Medulla oblongata (tissue), 1 donor: ENCODE data around the gene FAM193B.

ENCODE experiments used
- DNase-seq: peaks from one replicate; pipeline ENCODE4 v3.0.0-alpha.2; 2015; ENCODE audit errors: extremely low spot score

Gene FAM193B

DNA sequence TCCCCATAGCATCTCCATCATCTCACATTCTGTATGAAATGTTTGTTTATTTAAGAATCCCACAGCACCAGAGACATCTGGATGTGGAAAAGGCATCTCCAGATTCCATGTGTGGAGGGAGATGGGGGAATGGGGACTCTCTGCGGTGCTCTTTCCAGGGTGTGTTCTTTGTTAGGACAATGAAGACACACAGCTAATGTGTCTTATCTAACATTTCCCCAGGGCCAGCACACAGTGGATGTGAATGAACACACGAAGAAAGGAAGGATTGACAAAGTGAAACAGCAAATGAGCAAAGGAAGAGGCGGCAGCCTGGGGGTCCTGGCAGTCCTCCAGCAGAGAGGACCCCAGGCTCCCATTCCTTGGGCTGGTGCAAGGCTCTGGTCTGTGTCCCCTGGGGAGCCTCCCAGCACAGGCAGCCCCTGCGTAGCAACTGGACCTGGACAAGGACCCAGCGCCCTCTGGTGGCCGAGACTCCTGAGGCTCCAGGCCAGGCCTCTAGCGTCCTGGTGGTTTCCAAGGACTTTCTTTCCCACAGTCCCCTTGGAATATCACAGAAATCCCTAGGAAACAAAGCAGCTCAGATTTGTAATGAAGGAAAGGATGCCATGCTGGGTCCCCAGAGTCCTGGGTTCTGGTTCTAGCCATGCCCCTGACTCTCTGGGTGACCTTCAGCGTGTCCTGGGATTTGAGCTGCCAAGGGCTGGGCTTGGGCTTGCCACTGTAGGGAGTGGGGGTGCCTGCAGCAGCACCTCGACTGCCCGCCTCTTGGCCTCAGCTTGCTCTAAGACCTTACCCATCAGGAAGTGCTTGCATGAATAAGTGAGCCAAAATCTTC lies 53.5 kb downstream of the FAM193B start:
- peak; percentile 86 for DNase-seq

DNA sequence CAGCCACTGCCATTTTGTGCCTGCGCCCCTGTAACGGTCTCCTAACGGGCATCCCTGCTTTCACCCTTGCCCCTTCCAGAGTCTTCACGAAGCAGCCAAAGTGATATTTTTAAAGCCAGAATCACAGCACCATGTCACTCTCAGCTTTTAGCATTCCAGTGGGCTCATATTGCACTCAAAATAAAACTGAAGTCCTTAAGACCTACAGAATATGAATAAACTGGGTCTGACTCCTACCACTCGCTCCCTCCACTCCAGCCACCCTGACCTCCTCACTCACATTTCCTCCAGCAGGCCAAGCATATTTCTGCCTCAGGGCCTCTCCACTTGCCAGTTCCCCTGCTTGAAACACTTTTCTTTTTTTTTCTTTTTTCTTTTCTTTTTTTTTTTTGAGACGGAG lies 54.5 kb downstream of the FAM193B start:
- DNase-seq: no peak

DNA sequence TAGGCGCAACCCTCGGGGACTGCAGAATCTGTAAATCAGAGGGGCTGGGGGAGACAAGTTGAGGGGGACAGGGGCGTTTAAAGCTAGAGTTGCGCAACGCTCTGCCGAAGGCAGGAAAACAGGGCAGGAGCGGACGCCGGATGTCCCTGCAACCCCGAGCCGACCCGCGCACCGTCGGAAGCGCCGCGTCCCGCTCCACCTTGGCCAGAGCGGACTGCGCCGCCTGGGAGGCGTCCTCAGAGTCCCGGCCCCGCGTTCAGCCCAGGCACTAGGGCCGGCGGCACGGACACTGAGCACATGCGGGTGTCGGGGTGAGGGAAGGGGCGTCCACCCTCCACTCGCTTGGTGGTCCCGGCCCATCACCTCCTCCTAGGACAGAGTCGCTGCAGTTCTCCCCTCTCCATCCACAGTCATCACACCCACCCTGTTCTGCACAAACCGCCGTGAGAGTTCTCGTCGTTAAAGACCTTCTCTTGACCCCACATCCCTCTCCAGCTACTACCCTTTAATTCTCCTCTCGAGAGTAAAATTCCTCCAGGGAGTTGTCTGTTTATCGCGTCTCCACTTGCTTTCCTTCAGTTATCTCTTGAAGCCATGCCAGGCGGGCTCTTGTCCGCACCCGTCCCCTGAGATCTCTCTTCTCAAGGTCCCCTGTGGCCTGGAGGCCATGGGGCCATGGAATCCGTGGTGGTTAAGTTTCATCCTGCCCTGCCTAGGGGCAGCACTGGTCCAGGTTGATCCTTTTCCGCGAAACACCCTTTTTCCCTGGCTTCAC lies 56.2 kb downstream of the FAM193B start:
- no peak for DNase-seq

DNA sequence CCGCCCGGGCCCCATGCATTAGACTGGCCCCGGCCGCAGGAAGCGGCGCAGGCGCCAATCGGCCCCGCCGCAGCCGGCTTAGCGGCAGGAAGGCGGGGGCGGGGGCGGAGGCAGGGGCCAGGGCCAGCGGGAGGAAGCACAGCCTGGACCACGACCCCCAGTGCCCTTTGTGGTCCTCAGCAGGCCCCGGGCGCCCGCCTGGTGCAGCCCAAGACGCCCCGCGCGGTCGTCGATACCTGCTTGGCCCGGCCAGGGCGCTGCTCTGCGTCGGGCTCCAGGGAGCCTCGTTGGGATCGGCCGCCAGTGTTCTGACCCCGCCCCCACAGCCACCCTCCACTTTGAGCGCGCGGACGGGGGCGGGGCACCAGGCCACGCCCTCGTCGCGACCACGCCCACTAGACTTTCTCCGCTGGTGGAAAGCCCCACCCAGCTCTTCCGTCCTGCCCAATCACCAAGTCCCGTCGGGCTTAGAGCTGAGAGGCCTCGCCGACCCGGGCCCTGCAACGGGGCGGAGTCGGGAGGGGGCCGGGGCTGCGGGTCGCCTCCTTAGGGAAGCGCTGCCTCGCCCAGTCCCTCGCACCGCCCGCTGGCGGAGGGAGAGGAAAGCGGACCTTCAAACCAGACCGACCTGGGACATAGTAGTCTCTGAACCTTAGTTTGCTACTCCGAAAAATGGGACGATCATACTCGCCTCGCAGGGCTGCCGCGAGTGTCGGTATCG lies 56.9 kb downstream of the FAM193B start, which contains the start of gene PDLIM7:
PDLIM7 (minus strand) TSS at position 313 of the 721 bp plus-strand sequence. CDS start 1,092 bp downstream, outside the sequence.
- peak; percentile 92 for DNase-seq

DNA sequence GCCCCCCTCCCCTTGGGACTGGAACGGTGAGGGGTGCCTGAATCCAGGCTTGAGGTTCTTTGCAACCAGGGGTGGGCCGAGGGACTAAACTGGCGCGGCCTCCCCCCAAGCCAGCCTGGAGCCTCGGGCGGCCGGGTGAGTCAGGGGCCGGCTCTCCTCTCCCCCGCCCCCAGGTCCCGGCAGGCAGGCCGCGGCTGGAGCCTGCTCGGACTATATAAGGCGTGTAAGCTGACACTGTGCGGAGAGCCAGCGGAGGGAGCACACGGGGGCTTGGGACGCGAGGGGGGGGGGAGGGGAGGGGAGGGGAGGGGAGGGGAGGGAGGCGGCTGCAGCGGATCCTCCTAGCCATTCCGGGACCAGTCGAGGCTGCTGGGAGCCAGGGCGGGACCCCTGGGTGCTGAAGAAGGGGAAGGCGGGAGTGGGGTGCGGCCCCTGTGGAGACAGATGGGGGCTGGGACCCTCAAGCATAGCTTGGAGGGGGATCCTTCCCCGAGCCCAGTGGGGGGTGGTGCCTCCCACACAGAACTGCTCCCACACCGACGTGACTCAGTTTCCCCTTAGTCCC lies 57.6 kb downstream of the FAM193B start:
- DNase-seq: no peak

DNA sequence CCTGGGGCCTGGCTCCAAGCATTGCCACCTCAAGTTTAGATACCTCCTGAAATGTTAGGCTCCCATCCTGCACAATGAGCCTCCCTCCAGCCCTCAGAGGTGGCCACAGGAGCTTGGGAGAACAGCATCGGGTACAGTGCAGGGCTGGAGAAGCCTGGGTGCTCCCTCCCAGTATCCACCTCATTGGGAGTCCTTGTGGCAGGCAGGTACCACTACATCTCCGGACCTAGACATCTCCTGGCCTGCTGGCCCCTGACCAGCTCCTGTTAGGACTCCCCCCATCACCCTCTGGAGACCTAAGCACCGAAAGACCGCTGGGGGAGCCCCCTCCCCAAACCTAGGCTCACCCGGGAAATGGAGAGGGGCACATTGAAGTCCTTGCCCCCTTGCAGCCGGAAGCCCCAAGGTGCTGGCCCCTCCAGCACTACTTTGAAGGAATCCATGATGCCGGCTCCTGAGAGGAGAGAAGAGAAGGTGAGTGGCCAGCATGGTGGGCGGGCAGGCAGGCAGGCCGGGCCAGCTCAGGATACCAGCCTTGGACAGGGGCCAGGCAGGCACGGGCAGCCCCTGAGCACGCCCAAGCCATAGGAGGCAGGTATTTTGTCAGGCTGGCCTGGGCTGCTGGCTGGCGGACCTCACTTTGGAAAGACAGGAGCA lies 58.2 kb downstream of the FAM193B start:
- no peak for DNase-seq

DNA sequence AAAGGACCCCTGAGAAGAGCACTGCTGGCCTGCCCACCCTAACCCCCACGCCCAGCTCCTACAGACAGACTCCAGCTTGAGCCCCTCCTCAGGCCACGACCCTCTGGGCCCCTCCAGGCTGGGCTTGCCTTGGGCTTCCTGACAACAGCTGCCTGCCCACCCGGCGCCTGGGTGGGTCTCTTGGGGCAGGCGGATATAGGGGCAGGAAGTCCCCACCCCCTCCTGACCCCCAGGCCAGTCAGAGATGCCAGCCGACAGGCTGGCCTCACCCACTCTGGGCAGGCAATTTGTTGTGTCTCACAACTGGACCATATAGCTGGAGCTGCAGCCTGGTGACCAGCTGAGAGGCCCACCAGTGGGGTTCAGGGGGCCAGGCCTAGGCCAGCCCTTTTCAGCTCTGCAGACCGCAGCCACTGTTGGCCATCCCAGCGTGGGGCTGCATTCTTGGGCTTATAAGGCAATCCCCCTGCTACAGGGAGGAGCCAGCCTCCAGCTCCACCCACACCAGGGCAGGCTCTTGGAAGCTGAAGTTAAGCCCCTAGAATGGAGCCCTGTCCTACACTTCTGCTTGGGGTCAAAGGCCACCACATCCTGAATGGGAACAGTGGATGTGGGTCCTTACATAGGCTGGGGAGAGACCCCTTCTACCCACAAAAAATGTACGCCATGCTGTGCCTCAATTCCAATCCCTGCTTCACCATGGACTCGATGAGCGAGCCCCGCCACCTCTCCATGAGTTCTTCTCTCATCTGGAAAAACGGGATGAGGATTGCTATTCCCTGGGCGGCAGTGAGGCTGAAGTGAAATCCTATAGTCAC lies 58.9 kb downstream of the FAM193B start:
- DNase-seq: no peak

DNA sequence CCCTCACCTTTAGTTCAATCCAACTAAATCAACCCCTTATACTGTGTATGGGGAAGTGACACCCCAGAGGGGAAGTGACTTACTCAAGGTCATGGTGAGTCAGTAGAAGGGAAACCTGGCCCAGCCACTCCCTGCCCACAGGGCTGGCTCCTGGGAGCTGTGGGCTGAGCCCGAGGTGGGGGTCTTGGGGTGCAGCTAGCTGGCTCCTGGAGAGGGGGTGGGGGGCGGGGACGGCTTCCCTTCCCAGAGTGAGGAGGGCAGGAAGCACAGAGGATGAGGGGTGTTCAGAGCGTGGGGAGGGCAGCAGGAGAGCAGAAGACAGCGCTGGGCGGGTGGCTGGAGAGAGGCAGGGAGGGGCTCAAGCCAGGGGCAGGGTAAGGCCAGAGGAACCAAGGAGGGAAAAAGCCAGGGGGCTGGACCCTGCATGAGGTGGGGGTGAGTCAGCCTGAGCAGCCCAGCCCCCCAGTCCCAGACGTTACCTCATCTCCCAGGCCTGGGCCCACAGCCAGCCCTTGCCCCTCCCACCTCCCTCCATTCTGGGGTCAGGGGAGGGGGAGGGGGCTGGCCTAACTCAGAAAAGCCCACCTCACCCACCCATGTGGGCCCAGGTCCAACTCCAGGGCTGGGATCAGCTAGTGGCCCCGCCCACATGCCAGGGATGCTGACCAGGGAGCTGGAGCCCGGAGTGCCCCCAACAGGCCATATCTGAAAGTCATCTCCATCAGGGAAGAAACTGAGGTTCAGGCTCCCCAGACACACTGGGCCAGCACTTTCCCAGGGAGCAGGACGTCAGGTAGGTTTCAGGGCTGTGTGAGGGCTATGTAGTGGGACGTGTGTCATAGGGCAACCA lies 59.8 kb downstream of the FAM193B start:
- no peak for DNase-seq

DNA sequence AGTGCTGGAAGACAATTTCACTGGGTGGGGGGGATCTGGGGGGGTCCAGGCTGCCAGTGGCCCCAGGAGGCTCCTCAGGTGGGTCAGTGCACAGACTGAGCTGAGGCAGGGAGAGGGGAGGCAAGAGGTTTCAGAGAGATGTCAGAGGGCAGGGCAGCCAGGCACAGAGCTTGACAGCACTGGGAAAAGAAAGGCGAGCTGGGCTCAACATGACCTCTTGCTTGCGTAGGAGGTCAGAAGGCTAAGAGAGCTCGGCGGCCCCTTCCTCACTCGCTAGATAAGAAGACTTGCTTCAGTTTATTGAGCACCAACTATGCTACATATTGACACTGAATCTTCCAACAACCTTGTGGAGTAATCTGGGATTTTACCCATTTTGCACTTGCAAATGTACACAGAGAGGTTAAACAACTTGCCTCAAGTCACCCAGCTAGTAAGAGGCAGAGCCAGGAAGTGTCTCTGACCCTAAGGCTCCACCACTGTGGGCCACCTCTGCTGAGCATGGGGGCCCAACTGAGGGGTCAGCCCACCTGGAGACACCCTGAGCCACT lies 60.5 kb downstream of the FAM193B start:
- DNase-seq: no peak

DNA sequence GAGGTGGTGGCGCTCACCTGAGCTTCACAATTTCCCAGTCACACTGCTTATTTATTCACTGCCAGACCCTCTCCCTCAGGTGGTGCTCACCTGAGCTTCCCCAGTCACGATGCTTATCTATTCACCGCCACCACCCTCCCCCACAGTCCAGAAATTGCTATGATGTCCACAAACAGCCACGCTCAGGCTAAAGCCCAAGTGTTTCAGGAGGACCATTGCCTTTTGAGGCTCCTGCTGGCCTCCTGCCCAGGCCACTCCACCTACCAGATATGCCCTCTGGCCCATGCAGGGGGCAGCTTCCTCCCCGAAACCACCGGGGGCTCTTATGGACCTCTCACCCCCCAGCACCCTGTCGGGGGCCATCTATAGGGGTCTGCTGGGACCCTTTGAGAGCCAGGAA lies 61.5 kb downstream of the FAM193B start:
- no peak for DNase-seq

DNA sequence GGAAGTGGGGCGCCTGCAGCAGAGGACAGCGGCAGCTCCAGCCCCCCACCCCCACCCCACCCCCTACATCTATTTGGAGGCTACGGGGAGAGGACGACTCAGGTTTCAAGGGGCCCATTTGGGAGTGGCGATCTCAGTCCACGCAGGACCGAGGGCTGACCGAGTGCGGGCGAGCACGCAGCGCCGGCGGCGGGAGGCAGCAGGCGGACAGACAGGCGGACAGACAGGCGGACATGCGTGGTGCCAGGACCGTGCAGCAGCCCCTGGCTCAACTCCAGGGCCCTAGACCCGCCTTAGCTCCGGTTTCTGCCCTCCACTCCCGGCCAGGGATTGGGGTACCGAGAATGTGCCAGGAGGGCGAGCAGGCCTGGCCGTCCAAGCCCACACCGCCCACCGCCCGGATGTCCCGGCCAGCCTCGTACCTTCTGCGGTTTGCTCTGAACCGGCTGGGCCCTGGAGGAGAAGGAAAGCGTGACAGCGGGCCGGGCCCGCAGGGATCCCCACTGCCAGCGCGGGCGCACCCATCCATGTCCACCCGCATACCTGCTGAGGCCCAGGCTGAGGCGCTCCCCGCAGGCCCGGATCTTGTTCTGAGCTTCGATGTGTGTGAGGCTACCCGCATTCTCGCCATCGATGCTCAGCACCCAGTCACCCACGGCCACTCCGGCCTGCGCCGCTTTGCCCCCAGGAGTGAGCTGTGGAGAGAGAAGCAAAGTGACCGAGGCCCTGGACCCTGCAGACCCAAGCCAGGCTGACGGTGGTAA lies 62.2 kb downstream of the FAM193B start:
- DNase-seq: no peak

DNA sequence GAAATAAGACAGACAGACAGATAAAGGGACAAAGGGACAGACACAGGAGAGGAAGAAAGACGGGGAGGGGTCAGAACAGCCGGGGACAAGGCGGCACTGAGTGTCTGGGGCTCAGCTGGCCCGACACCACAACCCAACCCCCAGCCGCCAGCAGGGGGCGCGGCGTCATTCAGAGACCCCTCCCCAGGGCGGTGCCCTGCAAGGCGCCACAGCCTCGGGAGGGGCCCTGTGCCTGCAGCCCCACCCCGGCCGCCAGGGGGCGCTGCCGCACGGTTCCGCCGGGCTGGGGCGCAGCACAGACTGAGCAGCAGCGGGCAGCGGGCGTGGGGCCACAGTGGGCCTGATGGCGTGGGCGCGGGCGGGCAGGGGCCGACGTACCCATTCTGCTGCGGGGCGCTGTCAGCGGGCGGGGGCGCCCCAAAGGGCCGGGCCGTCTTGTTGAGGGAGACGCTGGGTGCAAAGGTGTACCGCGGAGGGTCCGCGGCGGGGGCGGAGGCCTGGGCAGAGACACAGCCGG lies 62.9 kb downstream of the FAM193B start:
- DNase-seq: no peak

DNA sequence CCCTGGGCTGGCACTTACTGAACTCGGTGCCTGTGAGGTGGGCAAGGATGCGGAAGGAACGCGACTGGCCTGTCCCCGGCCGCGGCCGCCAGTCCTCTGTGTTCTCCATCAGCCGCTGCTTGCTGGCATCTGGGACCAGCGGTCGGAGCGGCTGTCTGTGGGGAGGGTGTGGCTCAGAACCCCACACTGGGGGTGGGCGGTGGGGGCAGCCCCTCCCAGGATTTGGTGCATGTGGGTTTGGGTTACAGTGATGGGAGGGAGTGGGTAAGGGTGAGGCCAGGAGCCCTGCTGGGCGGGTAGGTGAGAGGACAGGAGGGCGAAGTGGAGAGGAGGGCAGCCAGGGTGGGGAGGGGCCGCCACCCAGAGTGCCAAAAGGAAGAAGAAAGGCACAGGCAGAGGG lies 63.4 kb downstream of the FAM193B start:
- no peak for DNase-seq

DNA sequence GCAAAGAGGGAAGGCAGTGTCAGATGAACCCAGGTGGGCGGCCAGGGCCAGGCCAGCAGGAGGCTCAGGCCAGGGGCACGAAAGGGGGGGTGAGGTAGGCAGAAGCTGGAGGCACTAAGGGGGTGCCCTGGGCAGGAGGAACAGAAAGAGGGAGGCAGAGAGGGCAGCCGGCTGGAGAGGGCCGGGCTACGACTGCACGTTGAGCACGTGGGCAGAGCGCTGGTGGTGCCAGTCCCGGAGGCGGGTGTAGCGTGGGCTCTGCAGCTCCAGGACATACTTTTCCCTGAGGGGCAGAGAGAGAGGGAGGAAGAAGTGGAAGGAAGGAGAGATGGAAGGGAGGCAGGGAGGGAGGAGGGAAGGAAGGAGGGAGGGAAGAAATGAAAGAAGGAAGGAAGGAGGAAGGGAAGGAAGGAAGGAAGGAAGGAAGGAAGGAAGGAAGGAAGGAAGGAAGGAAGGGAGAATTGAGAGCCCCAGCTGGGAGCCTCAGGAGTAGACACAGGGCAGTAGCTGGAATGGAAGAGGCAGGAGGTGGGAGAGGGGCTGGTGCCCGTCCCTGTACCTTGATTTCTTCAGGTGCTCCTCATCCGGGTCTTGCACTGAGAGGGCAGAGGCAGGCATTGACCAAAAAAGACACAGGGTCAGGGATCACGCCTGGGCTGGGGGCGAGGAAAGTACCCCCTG lies 63.9 kb downstream of the FAM193B start:
- DNase-seq: no peak

DNA sequence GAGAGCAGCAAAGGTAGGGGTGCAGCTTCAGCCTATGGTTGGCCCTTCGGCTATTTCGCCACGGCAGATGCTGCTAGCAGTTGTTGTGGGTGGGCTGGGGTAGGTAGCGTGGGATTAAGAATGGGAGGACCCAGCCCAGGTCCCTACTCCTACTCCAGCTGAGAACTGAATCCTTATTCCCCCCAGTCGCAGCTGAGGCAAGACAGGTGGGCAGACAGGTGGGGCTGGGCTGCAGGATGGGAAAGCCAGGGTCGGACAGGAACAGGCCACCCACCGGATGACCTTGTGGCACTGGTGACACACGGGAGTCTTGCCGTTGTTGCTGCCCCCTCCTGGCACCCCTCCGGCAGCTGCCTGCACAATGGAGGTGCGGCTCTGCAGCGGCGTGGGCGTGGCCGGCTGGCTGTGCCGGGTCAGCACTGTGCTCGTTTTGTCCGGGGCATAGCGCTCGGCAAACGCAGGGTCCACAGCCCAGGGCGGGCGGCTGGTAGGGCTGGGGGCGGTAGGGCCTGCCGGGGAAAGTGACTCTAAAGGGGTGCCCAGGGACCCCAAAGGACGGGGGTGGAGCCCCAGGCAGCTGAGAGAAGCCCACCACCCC lies 65.1 kb downstream of the FAM193B start:
- DNase-seq: no peak

DNA sequence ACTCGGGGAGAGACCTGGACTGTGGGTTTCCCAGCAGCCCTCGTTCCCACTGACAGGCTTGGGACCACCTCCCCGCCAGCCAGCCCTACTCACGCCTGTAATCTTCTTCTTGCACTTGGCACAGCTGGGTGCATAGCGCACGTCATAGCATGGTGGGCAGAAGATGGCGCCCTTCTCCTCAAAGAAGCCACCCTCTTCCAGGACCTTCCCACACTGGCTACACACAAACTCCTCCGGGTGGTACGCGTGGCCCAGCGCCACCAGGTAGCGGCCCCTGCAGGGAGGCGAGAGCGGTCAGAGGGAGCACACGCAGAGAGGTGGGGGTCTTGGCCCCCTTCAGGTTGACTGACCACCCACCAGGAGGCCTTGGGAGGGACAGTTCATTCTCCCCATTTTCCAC lies 66.4 kb downstream of the FAM193B start:
- DNase-seq: no peak

DNA sequence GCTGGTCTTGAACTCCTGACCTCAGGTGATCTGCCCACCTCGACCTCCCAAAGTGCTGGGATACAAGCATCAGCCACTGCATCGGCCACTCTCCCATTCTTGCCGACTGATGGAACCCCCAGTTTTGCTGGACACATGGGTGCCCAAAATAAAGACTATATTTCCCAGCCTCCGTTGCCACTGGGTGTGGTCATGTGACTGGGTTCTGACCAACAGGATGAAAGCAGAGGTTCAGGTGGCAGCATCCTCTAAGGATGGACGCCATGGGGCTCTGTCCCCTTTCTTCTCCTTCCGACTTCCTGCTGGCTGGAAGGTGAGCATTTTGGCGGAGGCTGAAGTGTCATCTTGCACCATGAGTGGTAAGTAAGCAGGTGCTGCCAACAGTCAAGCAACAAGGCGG lies 67.2 kb downstream of the FAM193B start:
- no peak for DNase-seq
